Activated CD8-positive, alpha-beta memory T cell treated with anti-CD3 and anti-CD28 coated beads for 36 hours (primary cell): ENCODE measurements around the gene MGME1. TPM values are rescaled to one million over a fixed set of nuclear protein-coding genes. Genes with fewer than 3 reads are reported as not detected.
"Not testable (repeated sequence)": the region's sequence is repeated elsewhere in the genome, so short reads cannot be mapped to it uniquely, and the experiment has no call there.

Experiments
- CTCF ChIA-PET: fragments of 350-600 bp; sonication (Branson Sonifier 250); formaldehyde crosslinking; loops from one replicate; lab custom pipeline; 2021; ENCODE audit warnings: antibody characterized with exemption; lab: Charles Lee
- POLR2A ChIA-PET: fragments of 350-600 bp; sonication (Branson Sonifier 250); formaldehyde crosslinking; loops from one replicate; lab custom pipeline; 2021; ENCODE audit warnings: antibody characterized with exemption; lab: Charles Lee
- total RNA-seq, 2 experiments: library from RNA; stranded (reverse); gene quantifications; one replicate each; pipeline ENCODE4 v1.2.3, GENCODE V29; 2021

Gene MGME1
- total RNA-seq, 2 experiments from 2014 or later: 29.2 to 30.2 TPM

- ChIA-PET POLR2A (interaction anchor here (0.5 kb wide), 1 partner anchor 12 kb away, joined by 10 read pairs; no protein-coding TSS in a partner anchor), CTCF (interaction anchor here (0.5 kb wide), 1 partner anchor 8 kb away, joined by 3 read pairs; no protein-coding TSS in a partner anchor)
Measured at GRCh38 chr20:18003897-18004296, 35.1 kb downstream of the MGME1 start.

- ChIA-PET CTCF (interaction anchor here (0.5 kb wide), 1 partner anchor 9 kb away, joined by 3 read pairs; no protein-coding TSS in a partner anchor), POLR2A (interaction anchor here (0.5 kb wide), 1 partner anchor 12 kb away, joined by 10 read pairs; no protein-coding TSS in a partner anchor)
Measured at GRCh38 chr20:18004384-18005031, 35.7 kb downstream of the MGME1 start.

GRCh38 chr20:18005170-18005989 is 36.6 kb downstream of the MGME1 start:
- CTCF ChIA-PET: no interaction called here
- POLR2A ChIA-PET: no interaction called here

- POLR2A ChIA-PET: no interaction called here
- CTCF ChIA-PET: no interaction called here
Measured at GRCh38 chr20:18005990-18006364, 37.2 kb downstream of the MGME1 start.

GRCh38 chr20:18006684-18007083 is 37.9 kb downstream of the MGME1 start:
- ChIA-PET CTCF (no interaction called here), POLR2A (no interaction called here)

- ChIA-PET CTCF (interaction anchor here (0.6 kb wide), 1 partner anchor 20 kb away, joined by 3 read pairs; no protein-coding TSS in a partner anchor), POLR2A (no interaction called here)
Measured at GRCh38 chr20:18007534-18008292, 38.9 kb downstream of the MGME1 start.

DNA sequence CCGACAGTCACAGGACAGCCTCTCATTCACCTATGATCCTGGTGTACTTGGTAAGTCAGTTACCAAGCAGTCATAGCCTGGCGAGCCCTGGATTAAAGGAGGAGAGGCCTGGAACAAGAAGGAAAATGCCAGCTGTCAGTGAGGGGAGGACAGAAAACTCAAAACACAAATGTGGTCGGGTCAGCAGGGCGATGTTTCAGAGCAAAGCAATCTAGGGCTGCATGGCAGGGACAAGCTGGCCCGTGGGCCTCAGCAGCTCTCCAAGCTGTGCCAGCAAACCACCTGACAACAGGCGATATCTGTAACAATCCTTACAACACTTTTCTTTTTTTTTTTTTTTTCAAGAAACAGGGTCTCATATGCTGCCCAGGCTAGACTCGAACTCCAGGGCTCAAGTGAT is 40.3 kb downstream of the MGME1 start:
- ChIA-PET POLR2A (no interaction called here), CTCF (no interaction called here)

DNA sequence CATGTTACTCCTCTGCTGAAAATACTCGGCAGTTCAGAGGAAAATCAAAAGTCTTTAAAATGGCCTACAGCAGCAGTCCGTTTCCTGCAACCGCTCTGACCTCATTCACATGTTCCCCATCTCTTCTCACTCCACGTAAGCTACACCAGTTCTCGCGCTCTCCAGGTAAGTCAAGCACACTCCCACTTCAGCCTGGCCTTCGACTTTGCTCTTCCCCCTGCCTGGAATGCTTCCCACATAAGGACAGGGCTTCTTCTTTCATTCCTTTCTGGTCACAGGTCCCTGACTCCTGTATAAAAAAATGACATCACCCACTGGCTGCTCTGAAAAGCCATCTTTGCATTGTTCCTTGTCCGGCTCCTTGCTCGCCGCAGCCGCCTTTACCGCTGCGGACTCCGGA is 42.7 kb downstream of the MGME1 start:
- CTCF ChIA-PET: no interaction called here
- POLR2A ChIA-PET: no interaction called here

DNA sequence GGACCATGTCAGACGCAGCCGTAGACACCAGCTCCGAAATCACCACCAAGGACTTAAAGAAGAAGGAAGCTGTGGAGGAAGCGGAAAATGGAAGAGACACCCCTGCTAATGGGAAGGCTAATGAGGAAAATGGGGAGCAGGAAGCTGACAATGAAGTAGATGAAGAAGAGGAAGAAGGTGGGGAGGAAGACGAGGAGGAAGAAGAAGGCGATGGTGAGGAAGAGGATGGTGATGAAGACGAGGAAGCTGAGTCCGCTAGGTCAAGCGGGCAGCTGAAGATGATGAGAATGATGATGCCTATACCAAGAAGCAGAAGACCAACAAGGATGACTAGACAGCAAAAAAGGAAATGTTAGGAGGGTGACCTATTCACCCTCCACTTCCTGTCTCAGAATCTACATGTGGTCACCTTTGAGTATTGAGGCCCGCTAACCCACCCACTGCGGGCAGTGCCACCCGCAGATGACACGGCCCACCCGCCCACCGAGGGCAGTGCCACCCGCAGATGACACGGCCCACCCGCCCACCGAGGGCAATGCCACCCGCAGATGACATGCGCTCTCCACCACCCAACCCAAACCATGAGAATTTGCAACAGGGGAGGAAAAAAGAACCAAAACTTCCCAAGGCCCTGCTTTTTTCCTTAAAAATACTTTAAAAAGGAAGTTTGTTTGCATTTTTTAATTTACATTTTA is 43.3 kb downstream of the MGME1 start:
- POLR2A ChIA-PET: no interaction called here
- CTCF ChIA-PET: no interaction called here

DNA sequence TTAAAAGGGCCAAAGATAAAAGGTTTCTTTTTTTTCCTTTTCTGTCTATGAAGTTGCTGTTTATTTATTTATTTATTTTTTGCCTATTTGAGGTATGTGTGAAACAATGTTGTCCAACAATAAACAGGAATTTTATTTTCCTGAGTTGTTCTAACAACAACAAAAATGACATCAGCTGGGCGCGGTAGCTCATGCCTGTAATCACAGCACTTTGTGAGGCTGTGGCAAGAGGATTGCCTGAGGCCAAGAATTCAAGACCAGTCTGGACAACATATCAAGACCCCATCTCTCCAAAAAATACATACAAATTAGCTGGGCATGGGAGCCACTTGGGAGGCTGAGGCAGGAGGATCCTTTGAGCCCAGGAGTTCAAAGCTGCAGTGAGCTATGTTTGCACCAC is 44.1 kb downstream of the MGME1 start:
- ChIA-PET CTCF (no interaction called here), POLR2A (no interaction called here)

DNA sequence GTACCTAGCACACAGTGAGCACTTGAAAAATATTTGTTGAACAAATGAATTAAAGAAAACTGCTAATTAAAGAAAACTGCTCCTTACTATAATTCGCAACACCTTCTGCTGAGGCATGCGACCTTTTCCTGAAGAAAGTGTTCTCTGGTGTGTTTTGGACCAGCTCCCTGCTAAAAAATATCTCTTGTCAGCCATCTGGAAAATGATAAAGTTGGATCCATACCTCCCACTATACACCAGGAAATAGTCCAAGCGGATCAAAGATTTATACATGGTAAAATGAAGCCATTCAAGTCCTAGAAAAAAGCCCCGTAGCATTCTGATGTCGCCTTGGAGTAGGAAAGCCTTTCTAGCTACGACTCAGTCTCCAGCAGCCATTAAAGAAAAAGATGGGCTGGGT is 45.6 kb downstream of the MGME1 start:
- CTCF ChIA-PET: no interaction called here
- POLR2A ChIA-PET: no interaction called here

GRCh38 chr20:18016772-18017171 is 48.0 kb downstream of the MGME1 start:
- ChIA-PET CTCF (interaction anchor here (0.7 kb wide), 1 partner anchor 35 kb away, joined by 3 read pairs; no protein-coding TSS in a partner anchor), POLR2A (no interaction called here)

- CTCF ChIA-PET: no interaction called here
- POLR2A ChIA-PET: no interaction called here
Measured at GRCh38 chr20:18018100-18018499, 49.3 kb downstream of the MGME1 start.

GRCh38 chr20:18019068-18019467 is 50.2 kb downstream of the MGME1 start:
- POLR2A ChIA-PET: interaction anchor here (0.5 kb wide), 1 partner anchor 53 kb away, joined by 3 read pairs; no protein-coding TSS in a partner anchor
- CTCF ChIA-PET: interaction anchor here (0.6 kb wide), 1 partner anchor 21 kb away, joined by 3 read pairs; no protein-coding TSS in a partner anchor

DNA sequence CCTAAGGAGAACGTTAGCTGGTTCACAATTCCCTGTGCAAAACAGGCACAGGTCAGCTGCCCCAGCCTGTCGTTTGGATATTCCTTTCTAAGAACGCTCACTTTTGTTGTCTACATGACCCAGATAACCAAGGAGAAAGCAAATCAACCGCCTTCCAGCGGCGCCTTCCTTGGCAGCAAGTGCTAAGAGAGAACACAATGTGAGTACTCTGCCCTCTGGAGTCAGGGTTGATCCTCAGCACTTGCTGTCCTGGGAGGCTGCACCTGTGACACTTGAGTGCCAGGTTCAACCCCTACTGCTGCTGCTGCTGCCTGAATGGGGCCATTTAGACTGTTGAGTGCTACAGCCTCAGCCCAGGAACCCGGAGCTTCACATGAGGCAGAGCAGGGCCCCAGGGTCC is 52.1 kb downstream of the MGME1 start:
- CTCF ChIA-PET: no interaction called here
- POLR2A ChIA-PET: no interaction called here

GRCh38 chr20:18024606-18025127 is 55.8 kb downstream of the MGME1 start:
- POLR2A ChIA-PET: no interaction called here

DNA sequence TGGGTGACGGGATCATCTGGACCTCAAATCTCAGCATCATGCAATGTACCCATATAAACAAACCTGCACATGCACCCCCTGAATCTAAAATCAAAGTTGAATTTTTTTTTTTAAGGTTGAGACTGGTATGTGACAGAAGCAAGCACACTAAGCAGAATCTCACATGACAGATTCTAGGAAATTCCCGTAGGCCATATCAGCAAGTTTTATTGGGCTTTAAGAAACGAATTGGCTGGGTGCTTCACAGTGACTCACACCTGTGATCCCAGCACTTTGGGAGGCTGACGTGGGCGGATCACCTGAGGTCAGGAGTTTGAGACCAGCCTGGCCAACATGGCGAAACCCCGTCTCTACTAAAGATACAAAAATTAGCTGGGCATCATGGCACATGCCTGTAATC is 58.2 kb downstream of the MGME1 start:
- POLR2A ChIA-PET, CTCF ChIA-PET: not testable (repeated sequence)

More at GRCh38 chr20:18024606-18025127, 55.8 kb downstream of the MGME1 start:
- CTCF ChIA-PET: no interaction called here

- POLR2A ChIA-PET: no interaction called here
- CTCF ChIA-PET: no interaction called here
Measured at GRCh38 chr20:18030020-18030419, 61.2 kb downstream of the MGME1 start.

GRCh38 chr20:18031050-18031449 is 62.2 kb downstream of the MGME1 start:
- ChIA-PET POLR2A (no interaction called here), CTCF (no interaction called here)
